HAP-1 (cell line): ENCODE measurements around the gene PLA2G7.
"Not testable (repeated sequence)": the region's sequence is repeated elsewhere in the genome, so short reads cannot be mapped to it uniquely, and the experiment has no call there.

Experiments used
- DNase-seq, 2 experiments: peaks; one replicate each; pipeline ENCODE4 v3.0.0-alpha.2; 2016 to 2020; ENCODE audit warnings: low spot score in 2 of 2
- H3K27me3 ChIP-seq: fragments of 250-450 bp; sonication (Bioruptor Pico); 2 replicates; pipeline ENCODE4 v1.5.1; 2020; ENCODE audit warnings: low read depth, mild to moderate bottlenecking, moderate library complexity
- H3K36me3 ChIP-seq: fragments of 250-450 bp; sonication (Bioruptor Pico); replicated peaks from 2 replicates; pipeline ENCODE4 v1.5.1; 2020; ENCODE audit warnings: mild to moderate bottlenecking
- H3K4me1 ChIP-seq: fragments of 250-450 bp; sonication (Bioruptor Pico); 2 replicates; pipeline ENCODE4 v1.5.1; 2020; ENCODE audit warnings: mild to moderate bottlenecking
- H3K4me3 ChIP-seq: fragments of 250-450 bp; sonication (Bioruptor Pico); 2 replicates; pipeline ENCODE4 v1.5.1; 2020; ENCODE audit warnings: mild to moderate bottlenecking, moderate library complexity
- H3K9me3 ChIP-seq: fragments of 250-450 bp; sonication (Bioruptor Pico); 2 replicates; pipeline ENCODE4 v1.5.1; 2020; ENCODE audit warnings: mild to moderate bottlenecking, moderate library complexity
- in situ Hi-C: fragments of 300-500 bp; cut with MboI; formaldehyde crosslinking; loops from 3 replicates; pipeline ENCODE4 v1.14.3; 2020; ENCODE audit warnings: low sequenced_read_pairs, inconsistent platforms, mixed read lengths

The PLA2G7 gene

GRCh38 chr6:46758960-46759753 lies 24.0 kb upstream of the PLA2G7 start:
- Histone ChIP-seq H3K4me3 (no peak overlapping the region), H3K27me3 (peaks cover 3% of the 10 kb centered on the region), H3K36me3 (no peaks in the 10 kb centered on the region), H3K9me3 (no peaks in the 10 kb centered on the region), H3K4me1 (no peaks in the 10 kb centered on the region)
- no peak for DNase-seq
- in situ Hi-C loops, result no loop called here

- peaks cover 3% of the 10 kb centered on the region for H3K27me3 ChIP-seq
- no peak overlapping the region for H3K4me3 ChIP-seq
- no peak for DNase-seq
- no peaks in the 10 kb centered on the region for H3K9me3 ChIP-seq
- no peaks in the 10 kb centered on the region for H3K4me1 ChIP-seq
- no peaks in the 10 kb centered on the region for H3K36me3 ChIP-seq
- in situ Hi-C loops, result no loop called here
Observed at GRCh38 chr6:46757214-46757596, 22.0 kb upstream of the PLA2G7 start.

- no peaks in the 10 kb centered on the region for H3K9me3 ChIP-seq
- no peaks in the 10 kb centered on the region for H3K4me1 ChIP-seq
- DNase-seq, result no peak
- H3K36me3 ChIP-seq, result no peaks in the 10 kb centered on the region
- H3K4me3 ChIP-seq, result no peak overlapping the region
- in situ Hi-C loops, result no loop called here
- peaks cover 3% of the 10 kb centered on the region for H3K27me3 ChIP-seq
Observed at GRCh38 chr6:46756469-46757213, 21.5 kb upstream of the PLA2G7 start.

GRCh38 chr6:46755865-46756264 lies 20.7 kb upstream of the PLA2G7 start:
- DNase-seq, result no peak
- Histone ChIP-seq H3K27me3 (peaks cover 3% of the 10 kb centered on the region), H3K4me3 (no peak overlapping the region), H3K36me3 (no peaks in the 10 kb centered on the region), H3K9me3 (no peaks in the 10 kb centered on the region), H3K4me1 (no peaks in the 10 kb centered on the region)
- in situ Hi-C loops, result no loop called here

- DNase-seq, result no peak
- in situ Hi-C loops, result no loop called here
- H3K9me3 ChIP-seq, result no peaks in the 10 kb centered on the region
- peaks cover 3% of the 10 kb centered on the region; the same call in 1 of the 2 replicates for H3K27me3 ChIP-seq
- no peak overlapping the region for H3K4me3 ChIP-seq
- no peaks in the 10 kb centered on the region for H3K4me1 ChIP-seq
- no peaks in the 10 kb centered on the region for H3K36me3 ChIP-seq
Observed at GRCh38 chr6:46751658-46752057, 16.5 kb upstream of the PLA2G7 start.

GRCh38 chr6:46749731-46750130 lies 14.6 kb upstream of the PLA2G7 start:
- DNase-seq, result no peak
- Histone ChIP-seq H3K4me3 (no peak overlapping the region), H3K27me3 (peaks cover 3% of the 10 kb centered on the region; the same call in 1 of the 2 replicates), H3K36me3 (no peaks in the 10 kb centered on the region), H3K4me1 (no peaks in the 10 kb centered on the region), H3K9me3 (no peaks in the 10 kb centered on the region)
- in situ Hi-C loops, result no loop called here

GRCh38 chr6:46748940-46749503 lies 13.8 kb upstream of the PLA2G7 start:
- Histone ChIP-seq H3K4me3 (no peak overlapping the region), H3K36me3 (no peaks in the 10 kb centered on the region), H3K4me1 (no peaks in the 10 kb centered on the region), H3K27me3 (no peaks in the 10 kb centered on the region), H3K9me3 (no peaks in the 10 kb centered on the region)
- DNase-seq, result no peak
- in situ Hi-C loops, result no loop called here

GRCh38 chr6:46746696-46747095 lies 11.5 kb upstream of the PLA2G7 start, which contains the start of gene ANKRD66:
TSS of gene ANKRD66 (plus strand) at chr6:46746933. CDS start at chr6:46751949, 5,016 bp downstream.
- H3K27me3 ChIP-seq, result no peaks in the 10 kb centered on the region
- no peaks in the 10 kb centered on the region for H3K9me3 ChIP-seq
- no peak within 1 kb of the TSS for H3K4me3 ChIP-seq
- in situ Hi-C loops, result no loop called here
- DNase-seq, result no peak
- H3K4me1 ChIP-seq, result no peaks in the 10 kb centered on the region
- H3K36me3 ChIP-seq, result no peaks in the 10 kb centered on the region

- no peak for DNase-seq
- Histone ChIP-seq H3K9me3 (no peaks in the 10 kb centered on the region), H3K27me3 (no peaks in the 10 kb centered on the region), H3K36me3 (no peaks in the 10 kb centered on the region), H3K4me3 (no peak overlapping the region), H3K4me1 (no peaks in the 10 kb centered on the region)
- in situ Hi-C loops, result no loop called here
Observed at GRCh38 chr6:46745973-46746372, 10.8 kb upstream of the PLA2G7 start.

- H3K36me3 ChIP-seq, H3K4me1 ChIP-seq, in situ Hi-C loops, DNase-seq, H3K9me3 ChIP-seq, H3K4me3 ChIP-seq, H3K27me3 ChIP-seq: not testable (repeated sequence)
Observed at GRCh38 chr6:46744159-46744725, 9.1 kb upstream of the PLA2G7 start.

GRCh38 chr6:46743425-46744158 lies 8.4 kb upstream of the PLA2G7 start:
- in situ Hi-C loops, result no loop called here
- no peaks in the 10 kb centered on the region for H3K27me3 ChIP-seq
- H3K36me3 ChIP-seq, result no peaks in the 10 kb centered on the region
- no peak for DNase-seq
- H3K9me3 ChIP-seq, result no peaks in the 10 kb centered on the region
- no peak overlapping the region for H3K4me3 ChIP-seq
- no peaks in the 10 kb centered on the region for H3K4me1 ChIP-seq

- Histone ChIP-seq H3K4me3 (no peak overlapping the region), H3K4me1 (no peaks in the 10 kb centered on the region), H3K36me3 (no peaks in the 10 kb centered on the region), H3K9me3 (no peaks in the 10 kb centered on the region), H3K27me3 (no peaks in the 10 kb centered on the region)
- no peak for DNase-seq
- in situ Hi-C loops, result no loop called here
Observed at GRCh38 chr6:46741910-46742309, 6.7 kb upstream of the PLA2G7 start.

- in situ Hi-C loops, result no loop called here
- Histone ChIP-seq H3K4me3 (no peak overlapping the region), H3K27me3 (peaks cover under 1% of the 10 kb centered on the region), H3K4me1 (no peaks in the 10 kb centered on the region), H3K36me3 (no peaks in the 10 kb centered on the region), H3K9me3 (no peaks in the 10 kb centered on the region)
- DNase-seq, result no peak
Observed at GRCh38 chr6:46741482-46741881, 6.3 kb upstream of the PLA2G7 start.
